ENCODE data around the gene IMPDH1.
A peak's percentile ranks its signal among the peaks of the same experiment; 100 is the strongest.
"Not testable (repeated sequence)": the region's sequence is repeated elsewhere in the genome, so short reads cannot be mapped to it uniquely, and the experiment has no call there.

The IMPDH1 gene

DNA sequence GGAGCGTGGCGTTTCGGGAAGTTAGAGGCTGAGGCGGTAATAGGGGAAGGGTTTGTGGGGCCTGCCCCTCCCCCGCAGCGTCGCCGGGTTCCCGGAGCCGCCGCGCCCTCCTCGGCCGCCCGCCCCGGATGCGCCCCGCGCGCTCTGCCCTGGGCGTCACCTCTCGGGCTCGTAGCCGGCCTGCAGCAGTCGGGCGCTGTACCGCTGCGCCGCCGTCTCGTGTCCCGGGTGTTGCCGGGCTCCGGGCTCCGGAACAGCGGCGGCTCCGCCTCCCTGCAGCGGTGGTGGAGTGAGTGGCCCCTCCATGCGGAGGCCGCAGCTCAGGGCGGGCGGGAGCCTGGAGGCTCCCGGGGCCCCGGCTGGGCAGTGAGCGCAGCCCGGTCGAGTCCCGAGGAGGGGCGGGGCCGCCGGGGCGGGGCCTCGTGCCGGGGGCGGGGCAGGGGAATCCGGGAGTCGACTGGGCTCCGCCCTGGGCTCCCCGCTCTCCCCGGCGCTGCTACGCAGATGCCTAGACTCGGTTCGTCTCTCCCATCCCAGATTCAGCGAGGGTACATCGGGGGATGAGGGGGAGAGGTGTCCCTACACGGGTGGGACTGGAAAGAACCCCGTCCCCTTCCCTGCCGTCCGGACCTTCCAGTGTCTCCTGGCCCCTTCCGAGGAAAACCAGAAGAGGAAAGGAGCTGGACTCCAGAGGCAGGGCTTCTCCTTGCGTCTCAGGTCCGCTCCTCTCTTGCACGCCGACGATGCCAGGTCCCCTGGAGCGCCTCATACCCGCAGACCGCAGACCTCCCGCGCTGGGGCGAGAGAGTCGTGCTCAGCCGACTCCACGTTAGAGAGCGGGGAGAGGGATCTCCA, at the start of gene IMPDH1:
IMPDH1 (minus strand) TSS at position 387 of the 855 bp plus-strand sequence; CDS start at position 306, 81 bp downstream.
- DNase-seq (ENCODE audit: low read depth) = peak; percentile 80
- H3K4me3 ChIP-seq (ENCODE audit: low read depth, low read length) = peak within 1 kb of the TSS; percentile 61

DNA sequence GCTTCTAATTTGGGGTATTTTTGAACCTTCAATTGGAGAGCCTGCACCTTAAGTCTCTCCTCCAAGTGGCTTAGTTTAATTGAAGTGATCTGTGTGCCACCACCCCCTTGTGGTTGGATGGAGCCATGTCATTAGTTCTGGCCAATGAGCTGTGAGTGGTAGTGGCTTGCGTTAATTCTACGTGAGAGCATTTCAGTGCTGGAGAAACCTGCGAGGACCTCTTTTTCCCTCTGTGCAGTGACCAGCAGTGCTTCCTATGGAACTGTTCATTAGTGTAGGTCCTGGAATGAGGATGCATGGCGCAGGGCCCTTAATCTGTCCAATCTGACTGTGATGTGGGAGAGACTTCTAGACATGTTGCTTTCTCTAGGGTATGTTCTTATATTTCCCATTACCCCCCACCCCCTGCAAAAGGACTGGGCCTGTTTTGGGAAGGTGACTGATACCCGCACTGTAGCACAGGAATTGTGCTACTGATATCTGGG, 49.7 kb upstream of the IMPDH1 start:
- H3K4me3 ChIP-seq (ENCODE audit: low read depth, low read length) = no peak overlapping the region
- DNase-seq (ENCODE audit: low read depth) = no peak

DNA sequence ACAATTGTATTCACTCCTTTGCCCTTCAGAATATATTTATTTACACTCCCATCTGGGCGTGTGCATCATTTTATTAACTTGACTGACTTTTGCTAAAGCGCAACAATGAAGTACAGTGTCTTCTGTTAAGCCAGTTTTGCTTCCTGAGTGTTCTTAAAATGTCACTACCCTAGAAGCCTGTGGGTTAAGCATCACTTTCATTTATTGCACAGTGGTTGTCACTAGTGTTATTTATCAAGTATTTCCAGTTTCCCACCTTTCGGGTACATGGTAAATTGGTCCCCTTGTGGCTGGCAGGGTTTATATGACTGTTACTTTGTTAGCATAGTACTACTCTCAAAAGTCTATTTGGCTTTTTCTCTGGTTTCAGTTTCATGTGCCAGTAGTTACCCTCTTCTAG, 49.2 kb upstream of the IMPDH1 start:
- DNase-seq (ENCODE audit: low read depth) = no peak
- H3K4me3 ChIP-seq (ENCODE audit: low read depth, low read length) = peak overlapping the region; percentile 99

DNA sequence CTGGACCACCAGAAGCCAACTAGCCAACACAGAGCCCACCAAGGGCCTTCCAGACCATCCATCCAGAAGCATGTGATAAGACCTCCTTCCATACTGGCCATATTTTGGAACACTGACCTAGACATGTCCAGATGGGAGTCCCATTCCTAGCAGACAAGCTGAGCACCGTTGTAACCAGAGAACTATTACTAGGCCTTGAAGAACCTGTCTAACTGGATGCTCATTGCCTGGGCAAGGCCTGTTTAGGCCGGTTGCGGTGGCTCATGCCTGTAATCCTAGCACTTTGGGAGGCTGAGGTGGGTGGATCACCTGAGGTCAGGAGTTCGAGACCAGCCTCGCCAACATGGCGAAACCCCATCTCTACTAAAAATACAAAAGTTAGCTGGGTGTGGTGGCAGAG, 47.6 kb upstream of the IMPDH1 start:
- peak overlapping the region; percentile 99 for H3K4me3 ChIP-seq (ENCODE audit: low read depth, low read length)

DNA sequence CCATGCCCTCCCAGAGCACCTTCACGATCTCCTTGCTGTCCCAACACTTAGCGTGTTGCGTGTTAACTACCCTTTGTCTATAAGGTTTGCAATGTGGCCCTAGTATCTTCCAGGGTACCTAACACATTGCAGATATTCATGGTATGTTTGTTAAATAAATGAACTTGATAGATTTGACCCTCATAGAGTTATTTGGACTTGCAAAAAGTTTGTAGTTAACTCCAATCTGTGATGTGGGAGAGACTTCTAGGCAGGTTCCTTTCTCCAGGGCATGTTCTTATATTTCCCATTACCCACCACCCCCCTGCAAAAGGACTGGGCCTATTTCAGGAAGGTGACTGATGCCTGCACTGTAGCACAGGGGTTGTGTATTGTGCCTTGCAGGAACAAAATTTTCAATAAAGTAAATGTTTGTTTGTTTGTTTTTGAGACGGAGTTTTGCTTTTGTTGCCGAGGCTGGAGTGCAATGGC, 46.5 kb upstream of the IMPDH1 start:
- peak overlapping the region; percentile 99 for H3K4me3 ChIP-seq (ENCODE audit: low read depth, low read length)
- DNase-seq (ENCODE audit: low read depth) = no peak

More for the DNA sequence above, 47.6 kb upstream of the IMPDH1 start:
- not testable (repeated sequence) for DNase-seq (ENCODE audit: low read depth)

DNA sequence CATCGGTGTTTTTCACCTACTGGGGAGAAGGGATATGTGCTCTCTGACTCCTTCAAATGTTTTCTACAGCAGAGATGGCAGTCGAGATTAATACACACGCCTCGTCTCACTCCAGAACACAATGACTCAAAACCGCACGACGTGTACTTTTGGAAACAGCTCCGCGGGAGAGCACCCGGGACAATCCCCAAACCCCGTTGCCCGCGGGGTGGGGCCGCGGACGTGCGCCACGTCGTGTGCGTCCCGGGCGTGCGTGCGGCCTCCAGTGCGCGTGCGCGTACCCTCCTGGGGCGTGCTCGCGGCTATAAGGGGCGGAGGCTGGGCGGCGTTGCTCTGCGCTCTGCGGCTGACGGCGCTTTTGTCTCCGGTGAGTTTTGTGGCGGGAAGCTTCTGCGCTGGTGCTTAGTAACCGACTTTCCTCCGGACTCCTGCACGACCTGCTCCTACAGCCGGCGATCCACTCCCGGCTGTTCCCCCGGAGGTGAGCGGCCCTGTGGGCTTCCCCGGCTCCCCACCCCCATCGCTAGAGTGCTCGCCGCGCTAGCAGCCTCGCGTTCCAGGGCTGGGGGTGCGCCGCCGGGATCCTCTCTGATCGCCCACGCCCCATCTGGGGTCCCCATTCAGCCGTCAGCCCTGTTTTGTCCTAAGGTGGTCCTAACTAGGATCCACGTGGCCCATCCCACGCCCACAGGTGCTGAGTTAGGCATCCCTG, 45.9 kb upstream of the IMPDH1 start, which contains the start of gene HILPDA:
HILPDA (plus strand) TSS at position 336 of the 712 bp plus-strand sequence. CDS start 1,391 bp downstream, outside the sequence.
- peak within 1 kb of the TSS; percentile 99 for H3K4me3 ChIP-seq (ENCODE audit: low read depth, low read length)
- peak; percentile 97 for DNase-seq (ENCODE audit: low read depth)

DNA sequence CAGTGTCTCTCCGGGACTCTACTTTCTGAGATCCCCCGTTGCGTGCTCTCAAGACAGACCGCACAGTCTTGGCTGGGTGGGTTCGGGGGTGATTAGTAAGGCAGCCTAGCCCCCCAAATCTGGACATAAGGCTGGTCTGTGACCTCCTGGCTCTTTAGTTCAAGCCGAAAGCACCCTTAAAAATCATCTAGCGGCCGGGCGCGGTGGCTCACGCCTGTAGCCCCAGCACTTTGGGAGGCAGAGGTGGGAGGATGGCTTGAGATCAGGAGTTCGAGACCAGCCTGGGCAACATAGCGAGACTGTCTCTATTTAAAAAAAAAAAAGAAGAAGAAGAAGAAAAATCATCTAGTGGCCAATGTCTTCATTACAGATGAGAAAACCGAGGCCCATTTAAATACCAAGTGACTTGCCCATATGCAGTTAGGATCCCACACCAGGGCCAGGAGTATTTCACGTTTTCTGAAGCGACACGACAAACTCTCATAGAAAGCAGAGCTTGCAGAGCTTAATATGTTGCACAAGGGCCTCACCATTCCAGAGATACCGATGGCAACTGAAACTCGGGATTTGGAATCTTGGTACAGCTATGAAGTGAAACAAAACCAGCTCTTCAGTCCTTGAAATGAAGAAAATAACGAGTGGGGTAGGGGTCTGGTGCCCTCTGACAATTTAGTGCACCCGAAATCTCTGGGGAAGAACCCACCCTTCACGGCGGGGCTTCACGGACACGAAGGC, 45.2 kb upstream of the IMPDH1 start:
- no peak for DNase-seq (ENCODE audit: low read depth)
- peak overlapping the region; percentile 99 for H3K4me3 ChIP-seq (ENCODE audit: low read depth, low read length)

DNA sequence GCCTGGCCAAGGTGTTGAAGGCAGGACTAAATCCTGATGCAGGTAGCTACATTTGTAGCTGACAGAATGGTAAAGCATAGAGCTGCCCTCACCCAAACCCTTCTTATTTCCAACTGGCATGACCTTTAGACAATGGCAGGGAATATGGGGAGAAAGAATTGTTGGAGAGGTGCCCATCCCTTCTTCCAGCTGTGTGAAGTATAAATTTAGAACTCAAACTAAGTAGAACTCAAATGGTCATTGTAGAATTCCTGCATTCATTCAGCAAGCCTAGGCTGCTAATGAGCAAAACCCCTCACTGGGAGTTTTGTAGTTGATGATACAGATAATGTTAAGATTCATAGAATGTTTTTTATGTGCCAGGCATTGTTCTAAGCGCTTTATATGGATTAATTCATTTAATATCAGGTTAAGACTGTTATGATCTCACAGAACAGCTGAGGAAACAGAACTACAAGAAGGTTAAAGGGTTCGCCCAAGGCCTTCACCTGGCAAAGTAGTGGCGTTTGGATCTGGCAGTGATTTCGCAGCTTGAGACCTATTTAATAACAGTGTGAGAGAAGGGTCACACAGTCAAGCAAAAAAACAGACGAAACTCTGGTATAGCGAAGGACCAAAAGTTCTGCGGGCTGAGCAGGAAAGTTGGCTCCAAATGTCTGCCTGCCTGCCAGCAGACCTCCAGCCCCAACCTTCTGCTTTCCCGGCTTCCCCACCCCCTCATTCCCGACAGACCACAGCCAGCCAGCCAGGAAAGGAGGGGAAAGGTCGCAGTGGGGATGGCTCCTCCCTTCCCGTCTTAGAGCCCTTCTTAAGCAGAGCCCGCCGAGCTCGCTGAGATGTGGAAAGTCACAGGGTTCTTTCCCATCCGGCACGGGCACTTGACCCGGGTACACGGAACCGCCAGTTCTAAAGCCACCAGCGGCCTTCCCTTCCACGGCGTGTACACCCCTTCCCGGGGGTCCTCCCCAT, 44.3 kb upstream of the IMPDH1 start:
- DNase-seq (ENCODE audit: low read depth) = peak; percentile 93

DNA sequence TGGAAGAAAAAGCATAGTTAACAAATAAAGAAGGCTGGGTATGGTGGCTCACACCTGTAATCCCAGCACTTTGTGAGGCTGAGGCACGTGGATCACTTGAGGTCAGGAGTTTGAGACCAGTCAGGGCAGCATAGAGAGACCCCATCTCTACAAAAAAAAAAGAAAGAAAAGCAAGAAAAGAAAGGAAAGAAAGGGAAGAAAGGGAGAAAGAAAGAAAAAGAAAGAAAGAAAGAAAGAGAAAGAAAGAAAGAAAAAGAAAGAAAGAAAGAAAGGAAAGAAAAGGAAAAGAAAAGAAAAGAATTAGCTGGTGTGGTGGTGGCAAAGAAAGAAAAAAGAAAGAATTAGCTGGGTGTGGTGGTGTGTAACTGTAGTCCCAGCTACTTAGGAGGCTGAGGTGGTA, 42.8 kb upstream of the IMPDH1 start:
- no peak overlapping the region for H3K4me3 ChIP-seq (ENCODE audit: low read depth, low read length)
- no peak for DNase-seq (ENCODE audit: low read depth)

More for the DNA sequence above, 44.3 kb upstream of the IMPDH1 start:
- peak overlapping the region; percentile 6 for H3K4me3 ChIP-seq (ENCODE audit: low read depth, low read length)

DNA sequence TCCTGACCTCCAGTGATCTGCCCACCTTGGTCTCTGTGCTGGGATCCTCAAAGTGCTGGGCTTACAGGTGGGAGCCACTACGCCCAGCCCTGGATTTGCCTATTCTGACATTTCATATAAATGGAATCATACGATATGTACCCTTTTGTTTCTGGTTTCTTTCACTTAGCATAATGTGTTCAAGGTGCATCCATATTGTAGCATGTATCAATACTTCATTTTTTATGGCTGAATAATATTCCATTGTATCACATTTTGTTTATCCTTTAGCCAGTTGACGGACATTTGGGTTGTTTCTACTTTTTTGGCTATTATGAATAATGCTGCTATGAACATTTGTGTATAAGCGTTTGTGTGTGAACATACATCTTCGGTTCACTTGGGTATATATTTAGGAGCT, 41.1 kb upstream of the IMPDH1 start:
- no peak overlapping the region for H3K4me3 ChIP-seq (ENCODE audit: low read depth, low read length)
- no peak for DNase-seq (ENCODE audit: low read depth)

DNA sequence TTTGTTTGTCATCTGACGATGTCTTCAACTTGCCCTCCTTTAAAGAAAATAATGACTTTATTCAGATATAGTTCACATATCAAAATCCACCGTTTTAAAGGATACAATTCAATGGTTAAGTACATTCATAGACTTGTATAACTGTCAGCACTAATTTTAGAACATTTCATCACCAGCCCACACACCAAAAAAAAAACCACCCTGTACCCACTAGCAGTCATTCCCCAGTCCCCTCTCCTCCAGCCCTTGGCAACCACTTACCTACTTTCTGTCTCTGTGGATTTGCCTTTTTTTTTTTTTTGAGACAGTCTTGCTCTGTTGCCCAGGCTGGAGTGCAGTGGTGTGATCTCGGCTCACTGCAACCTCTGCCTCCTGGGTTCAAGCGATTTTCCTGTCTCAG, 40.6 kb upstream of the IMPDH1 start:
- H3K4me3 ChIP-seq (ENCODE audit: low read depth, low read length) = no peak overlapping the region
- DNase-seq (ENCODE audit: low read depth) = no peak

DNA sequence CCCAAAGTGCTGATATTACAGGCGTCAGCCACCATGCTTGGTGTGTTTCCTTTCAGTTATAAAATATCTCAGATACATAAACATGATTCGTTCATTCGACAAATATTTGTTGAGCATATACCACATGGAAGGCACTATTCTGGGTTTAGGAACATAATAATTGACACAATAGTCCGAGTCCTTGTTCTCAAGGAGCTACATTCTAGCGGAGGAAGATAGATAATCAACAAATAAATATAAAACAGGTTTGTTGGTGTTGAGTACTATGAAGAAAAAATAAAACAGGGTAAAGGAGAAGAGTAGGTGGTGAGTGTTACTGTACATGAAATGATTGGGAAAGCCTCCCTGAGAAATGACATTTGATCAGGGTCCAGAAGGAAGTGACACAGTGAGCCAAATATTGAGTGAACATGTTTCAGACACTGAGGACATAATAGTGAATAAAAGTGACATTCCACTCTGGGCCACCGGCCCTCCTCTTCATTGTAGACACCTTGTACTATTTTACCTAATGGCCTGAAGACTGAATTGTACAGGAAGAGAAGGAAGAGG, 39.0 kb upstream of the IMPDH1 start:
- no peak for DNase-seq (ENCODE audit: low read depth)
- H3K4me3 ChIP-seq (ENCODE audit: low read depth, low read length) = no peak overlapping the region

DNA sequence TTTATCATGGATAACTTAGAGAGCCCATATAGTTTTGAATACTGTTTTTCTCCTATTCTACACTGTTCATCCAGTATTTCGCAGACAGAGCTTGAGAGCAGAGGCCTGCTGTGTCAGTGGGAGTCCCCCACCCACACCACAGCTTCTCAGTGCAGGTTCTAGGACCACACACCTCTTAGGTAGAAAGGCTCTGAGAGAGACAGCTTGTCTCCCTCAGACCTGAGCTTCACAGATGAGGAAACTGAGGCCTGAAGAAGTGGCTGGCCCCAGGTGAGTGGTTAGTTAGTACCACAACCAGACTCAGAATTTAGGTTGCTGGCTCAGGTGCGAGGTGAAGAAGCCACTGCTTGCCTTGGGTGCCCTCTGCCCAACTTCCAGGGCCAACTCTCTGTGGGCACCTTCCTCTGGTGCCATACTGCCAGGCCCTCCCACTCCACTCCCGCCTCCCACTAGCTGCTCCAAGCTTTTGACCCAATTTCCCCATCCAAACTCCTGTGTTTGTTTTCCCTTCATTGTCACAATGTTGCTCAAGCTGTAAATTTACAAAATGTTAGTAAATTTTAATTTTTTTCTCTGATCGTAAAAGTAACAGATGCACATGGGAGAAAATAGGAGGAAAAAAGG, 38.3 kb upstream of the IMPDH1 start:
- H3K4me3 ChIP-seq (ENCODE audit: low read depth, low read length) = no peak overlapping the region
- DNase-seq (ENCODE audit: low read depth) = no peak

DNA sequence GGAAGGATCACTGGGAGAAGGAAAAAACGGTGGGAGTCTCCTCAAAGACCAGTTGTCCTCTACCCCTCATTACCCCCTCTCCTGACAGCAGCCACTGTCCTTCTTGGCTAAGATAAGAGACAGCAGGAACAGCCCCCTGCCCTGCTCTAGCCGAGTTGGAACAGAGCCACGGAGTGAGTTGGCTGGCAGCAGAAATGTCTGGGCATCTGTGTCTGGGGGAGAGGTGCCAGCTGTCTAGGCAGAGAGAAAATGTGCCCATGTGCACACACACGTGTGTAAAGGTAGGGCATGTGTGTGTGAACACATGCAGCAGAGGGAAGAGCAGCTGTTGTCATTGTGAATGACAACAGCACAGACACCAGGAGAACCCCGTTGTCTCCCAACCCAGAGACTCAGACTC, 36.5 kb upstream of the IMPDH1 start:
- no peak for DNase-seq (ENCODE audit: low read depth)
- no peak overlapping the region for H3K4me3 ChIP-seq (ENCODE audit: low read depth, low read length)

DNA sequence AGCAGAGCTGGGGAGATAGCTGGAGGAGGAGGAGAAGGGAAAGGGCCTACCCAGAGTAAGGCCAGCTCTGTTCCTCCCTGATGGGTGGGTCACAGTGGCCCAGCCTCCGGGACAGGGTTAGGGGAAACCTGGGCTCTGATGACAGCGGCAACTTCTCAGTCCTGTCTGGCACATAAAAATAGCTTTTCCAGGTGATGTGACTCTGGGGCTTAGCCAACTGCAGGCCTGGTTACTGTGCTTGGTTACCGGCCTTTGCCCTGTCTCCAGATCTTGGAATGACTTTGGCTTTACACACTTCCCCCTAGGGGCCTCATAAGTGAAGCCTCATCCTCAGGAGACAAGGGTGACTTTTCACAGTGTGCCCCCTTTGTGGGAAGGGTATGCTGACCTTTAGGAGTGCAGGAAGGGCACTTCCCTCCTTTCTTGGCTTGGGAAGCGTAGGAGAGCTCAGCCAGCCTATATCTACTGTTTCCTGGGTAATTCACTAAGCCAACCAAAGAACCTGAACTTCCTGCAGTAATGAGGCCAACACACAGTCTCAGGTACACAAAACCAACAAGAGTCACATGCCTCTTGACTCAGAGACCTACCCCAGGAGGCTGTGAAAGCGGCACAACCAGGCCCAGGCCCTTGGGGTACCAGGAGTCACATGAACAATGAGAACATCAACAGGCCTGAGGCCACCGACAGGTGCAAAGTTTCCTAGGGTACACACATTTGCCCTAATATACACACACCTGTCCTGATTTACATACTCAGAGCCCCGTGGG, 34.2 kb upstream of the IMPDH1 start:
- no peak overlapping the region for H3K4me3 ChIP-seq (ENCODE audit: low read depth, low read length)
- no peak for DNase-seq (ENCODE audit: low read depth)

DNA sequence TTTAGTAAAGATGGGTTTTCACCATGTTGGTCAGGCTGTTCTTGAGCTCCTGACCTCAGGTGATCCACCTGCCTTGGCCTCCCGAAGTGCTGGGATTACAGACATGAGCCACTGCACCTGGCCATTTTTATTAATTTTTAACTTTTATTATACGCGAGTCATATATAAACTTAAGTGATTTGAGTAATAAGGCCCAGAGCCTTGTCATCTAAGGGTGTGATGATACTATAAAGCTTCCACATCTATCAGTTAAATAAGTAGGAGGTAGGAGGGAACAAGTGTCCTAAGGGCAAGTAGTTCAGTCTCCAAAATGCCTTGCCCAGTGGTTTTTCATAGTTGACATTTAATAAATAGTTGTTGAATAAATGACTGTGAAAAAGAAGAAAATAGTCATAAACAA, 32.6 kb upstream of the IMPDH1 start:
- no peak for DNase-seq (ENCODE audit: low read depth)

More for the DNA sequence above, 32.6 kb upstream of the IMPDH1 start:
- no peak overlapping the region for H3K4me3 ChIP-seq (ENCODE audit: low read depth, low read length)
